Measurements from ENCODE around the gene DMC1.

Gene DMC1

GRCh38 chr22:38523029-38523428 is 47.0 kb downstream of the DMC1 start:
- no peak overlapping the region for H3K27ac ChIP-seq (ENCODE audit: low read length)
- no peak for DNase-seq
- H3K4me1 ChIP-seq (ENCODE audit: low read length): no peaks in the 10 kb centered on the region
- H3K9me3 ChIP-seq (replicated peaks; ENCODE audit: insufficient read depth, low read length): no peaks in the 10 kb centered on the region
- no peak overlapping the region for H2AFZ ChIP-seq (ENCODE audit: low read length)
- no peaks in the 10 kb centered on the region for H3K27me3 ChIP-seq (replicated peaks; ENCODE audit: insufficient read depth, low read length)
- H3K4me3 ChIP-seq (ENCODE audit: low read length): no peak overlapping the region
- no peak overlapping the region for H3K4me2 ChIP-seq (ENCODE audit: low read depth, low read length)
- H3K79me2 ChIP-seq (ENCODE audit: low read length): no peaks in the 10 kb centered on the region
- no peaks in the 10 kb centered on the region for H3K9me2 ChIP-seq (replicated peaks; ENCODE audit: insufficient read depth, low read length)
- TF ChIP-seq EZH2 (optimal IDR thresholded peaks at IDR 0.05; ENCODE audit: low read depth, low read length) (no peak), EZH2phosphoT487 (IDR thresholded peaks at IDR 0.05; ENCODE audit: low read length) (no peak)
- TF ChIP-seq, protein P1, sequence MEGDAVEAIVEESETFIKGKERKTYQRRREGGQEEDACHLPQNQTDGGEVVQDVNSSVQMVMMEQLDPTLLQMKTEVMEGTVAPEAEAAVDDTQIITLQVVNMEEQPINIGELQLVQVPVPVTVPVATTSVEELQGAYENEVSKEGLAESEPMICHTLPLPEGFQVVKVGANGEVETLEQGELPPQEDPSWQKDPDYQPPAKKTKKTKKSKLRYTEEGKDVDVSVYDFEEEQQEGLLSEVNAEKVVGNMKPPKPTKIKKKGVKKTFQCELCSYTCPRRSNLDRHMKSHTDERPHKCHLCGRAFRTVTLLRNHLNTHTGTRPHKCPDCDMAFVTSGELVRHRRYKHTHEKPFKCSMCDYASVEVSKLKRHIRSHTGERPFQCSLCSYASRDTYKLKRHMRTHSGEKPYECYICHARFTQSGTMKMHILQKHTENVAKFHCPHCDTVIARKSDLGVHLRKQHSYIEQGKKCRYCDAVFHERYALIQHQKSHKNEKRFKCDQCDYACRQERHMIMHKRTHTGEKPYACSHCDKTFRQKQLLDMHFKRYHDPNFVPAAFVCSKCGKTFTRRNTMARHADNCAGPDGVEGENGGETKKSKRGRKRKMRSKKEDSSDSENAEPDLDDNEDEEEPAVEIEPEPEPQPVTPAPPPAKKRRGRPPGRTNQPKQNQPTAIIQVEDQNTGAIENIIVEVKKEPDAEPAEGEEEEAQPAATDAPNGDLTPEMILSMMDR (IDR thresholded peaks at IDR 0.05; ENCODE audit: low read length): no peak
- H3K36me3 ChIP-seq (replicated peaks; ENCODE audit: insufficient read depth, low read length): no peaks in the 10 kb centered on the region
- H3K9ac ChIP-seq (ENCODE audit: low read length): no peak overlapping the region
- H3F3A ChIP-seq (ENCODE audit: insufficient read depth, low read length): no peaks in the 10 kb centered on the region
- H4K20me1 ChIP-seq (ENCODE audit: insufficient read depth, low read length): no peaks in the 10 kb centered on the region

GRCh38 chr22:38519453-38520250 is 50.3 kb downstream of the DMC1 start:
- no peak overlapping the region for H3K9ac ChIP-seq (ENCODE audit: low read length)
- H3K36me3 ChIP-seq (replicated peaks; ENCODE audit: insufficient read depth, low read length): no peaks in the 10 kb centered on the region
- H3K9me3 ChIP-seq (replicated peaks; ENCODE audit: insufficient read depth, low read length): no peaks in the 10 kb centered on the region
- DNase-seq: no peak
- no peaks in the 10 kb centered on the region for H3K9me2 ChIP-seq (replicated peaks; ENCODE audit: insufficient read depth, low read length)
- no peaks in the 10 kb centered on the region for H3K27me3 ChIP-seq (replicated peaks; ENCODE audit: insufficient read depth, low read length)
- no peaks in the 10 kb centered on the region for H3K79me2 ChIP-seq (ENCODE audit: low read length)
- H3K4me2 ChIP-seq (ENCODE audit: low read depth, low read length): no peak overlapping the region
- H3K4me3 ChIP-seq (ENCODE audit: low read length): no peak overlapping the region
- no peaks in the 10 kb centered on the region for H4K20me1 ChIP-seq (ENCODE audit: insufficient read depth, low read length)
- H3K4me1 ChIP-seq (ENCODE audit: low read length): no peaks in the 10 kb centered on the region
- TF ChIP-seq EZH2phosphoT487 (IDR thresholded peaks at IDR 0.05; ENCODE audit: low read length) (no peak), EZH2 (optimal IDR thresholded peaks at IDR 0.05; ENCODE audit: low read depth, low read length) (no peak)
- TF ChIP-seq, protein P1 (IDR thresholded peaks at IDR 0.05; ENCODE audit: low read length): no peak
- H3F3A ChIP-seq (ENCODE audit: insufficient read depth, low read length): no peaks in the 10 kb centered on the region
- H2AFZ ChIP-seq (ENCODE audit: low read length): no peak overlapping the region
- H3K27ac ChIP-seq (ENCODE audit: low read length): no peak overlapping the region

- H3K27ac ChIP-seq (ENCODE audit: low read length): no peak overlapping the region
- no peak for TF ChIP-seq EZH2phosphoT487 (IDR thresholded peaks at IDR 0.05; ENCODE audit: low read length)
- no peak for TF ChIP-seq EZH2 (optimal IDR thresholded peaks at IDR 0.05; ENCODE audit: low read depth, low read length)
- TF ChIP-seq, protein P1 (IDR thresholded peaks at IDR 0.05; ENCODE audit: low read length): no peak
These were observed 51.4 kb downstream of the DMC1 start for GRCh38 chr22:38518620-38519019.

More at GRCh38 chr22:38518620-38519019, 51.4 kb downstream of the DMC1 start:
- H3K79me2 ChIP-seq (ENCODE audit: low read length): no peaks in the 10 kb centered on the region
- H3K9me2 ChIP-seq (replicated peaks; ENCODE audit: insufficient read depth, low read length): no peaks in the 10 kb centered on the region
- no peak overlapping the region for H3K4me2 ChIP-seq (ENCODE audit: low read depth, low read length)
- no peaks in the 10 kb centered on the region for H3K4me1 ChIP-seq (ENCODE audit: low read length)
- no peaks in the 10 kb centered on the region for H3K36me3 ChIP-seq (replicated peaks; ENCODE audit: insufficient read depth, low read length)
- no peaks in the 10 kb centered on the region for H3K9me3 ChIP-seq (replicated peaks; ENCODE audit: insufficient read depth, low read length)
- H2AFZ ChIP-seq (ENCODE audit: low read length): no peak overlapping the region
- H3K4me3 ChIP-seq (ENCODE audit: low read length): no peak overlapping the region
- no peaks in the 10 kb centered on the region for H3F3A ChIP-seq (ENCODE audit: insufficient read depth, low read length)
- no peaks in the 10 kb centered on the region for H4K20me1 ChIP-seq (ENCODE audit: insufficient read depth, low read length)
- H3K9ac ChIP-seq (ENCODE audit: low read length): no peak overlapping the region
- no peak for DNase-seq
- H3K27me3 ChIP-seq (replicated peaks; ENCODE audit: insufficient read depth, low read length): no peaks in the 10 kb centered on the region
